VCaP (cell line): ENCODE measurements around the gene MAPK14.
A peak's percentile ranks its signal among the peaks of the same experiment; 100 is the strongest.
"Not testable (repeated sequence)": the region's sequence is repeated elsewhere in the genome, so short reads cannot be mapped to it uniquely, and the experiment has no call there.

Experiments used
- H3K27ac ChIP-seq: fragments of 450-650 bp; 2 replicates; pipeline ENCODE4 v1.5.1; 2017
- TF ChIP-seq, protein P1 (sequence below): fragments of 450-650 bp; conservative IDR thresholded peaks from 2 replicates; pipeline ENCODE4 v1.5.1; 2017; ENCODE audit warnings: mild to moderate bottlenecking, moderate library complexity

MAPK14 gene

GRCh38 chr6:36029464-36029863 lies 1.9 kb downstream of the MAPK14 start:
- H3K27ac ChIP-seq: peak overlapping the region; percentile 94

DNA sequence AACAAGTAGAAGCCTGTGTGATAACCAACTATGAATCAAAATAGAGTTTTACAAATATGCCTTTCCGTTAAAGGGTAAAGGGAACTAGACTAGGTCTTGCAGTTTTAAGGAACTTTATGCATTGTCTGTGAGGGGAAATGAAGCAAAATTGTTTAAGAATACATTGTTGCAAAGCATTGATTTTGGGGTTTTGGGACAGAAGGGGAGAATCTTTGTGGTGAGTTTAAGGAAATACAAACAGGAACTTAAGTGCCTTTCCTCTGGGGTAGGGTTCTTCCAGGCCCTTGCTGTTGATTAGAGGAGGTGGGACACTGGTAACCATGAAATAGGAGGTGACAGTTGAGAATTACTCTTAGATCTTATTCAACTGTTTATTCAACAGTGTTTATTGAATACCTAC lies 4.7 kb downstream of the MAPK14 start:
- TF ChIP-seq, protein P1, sequence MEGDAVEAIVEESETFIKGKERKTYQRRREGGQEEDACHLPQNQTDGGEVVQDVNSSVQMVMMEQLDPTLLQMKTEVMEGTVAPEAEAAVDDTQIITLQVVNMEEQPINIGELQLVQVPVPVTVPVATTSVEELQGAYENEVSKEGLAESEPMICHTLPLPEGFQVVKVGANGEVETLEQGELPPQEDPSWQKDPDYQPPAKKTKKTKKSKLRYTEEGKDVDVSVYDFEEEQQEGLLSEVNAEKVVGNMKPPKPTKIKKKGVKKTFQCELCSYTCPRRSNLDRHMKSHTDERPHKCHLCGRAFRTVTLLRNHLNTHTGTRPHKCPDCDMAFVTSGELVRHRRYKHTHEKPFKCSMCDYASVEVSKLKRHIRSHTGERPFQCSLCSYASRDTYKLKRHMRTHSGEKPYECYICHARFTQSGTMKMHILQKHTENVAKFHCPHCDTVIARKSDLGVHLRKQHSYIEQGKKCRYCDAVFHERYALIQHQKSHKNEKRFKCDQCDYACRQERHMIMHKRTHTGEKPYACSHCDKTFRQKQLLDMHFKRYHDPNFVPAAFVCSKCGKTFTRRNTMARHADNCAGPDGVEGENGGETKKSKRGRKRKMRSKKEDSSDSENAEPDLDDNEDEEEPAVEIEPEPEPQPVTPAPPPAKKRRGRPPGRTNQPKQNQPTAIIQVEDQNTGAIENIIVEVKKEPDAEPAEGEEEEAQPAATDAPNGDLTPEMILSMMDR: no peak
- H3K27ac ChIP-seq: no peak overlapping the region

More at GRCh38 chr6:36029464-36029863, 1.9 kb downstream of the MAPK14 start:
- TF ChIP-seq, protein P1: no peak

- H3K27ac ChIP-seq: not testable (repeated sequence)
These were observed 5.5 kb downstream of the MAPK14 start for GRCh38 chr6:36033144-36033543.

- H3K27ac ChIP-seq: no peak overlapping the region
- TF ChIP-seq, protein P1: no peak
These were observed 6.3 kb downstream of the MAPK14 start for GRCh38 chr6:36033935-36034334.

GRCh38 chr6:36034441-36034840 lies 6.8 kb downstream of the MAPK14 start:
- H3K27ac ChIP-seq: no peak overlapping the region
- TF ChIP-seq, protein P1: no peak

- TF ChIP-seq, protein P1: no peak
- H3K27ac ChIP-seq: no peak overlapping the region
These were observed 7.6 kb downstream of the MAPK14 start for GRCh38 chr6:36035225-36035624.

DNA sequence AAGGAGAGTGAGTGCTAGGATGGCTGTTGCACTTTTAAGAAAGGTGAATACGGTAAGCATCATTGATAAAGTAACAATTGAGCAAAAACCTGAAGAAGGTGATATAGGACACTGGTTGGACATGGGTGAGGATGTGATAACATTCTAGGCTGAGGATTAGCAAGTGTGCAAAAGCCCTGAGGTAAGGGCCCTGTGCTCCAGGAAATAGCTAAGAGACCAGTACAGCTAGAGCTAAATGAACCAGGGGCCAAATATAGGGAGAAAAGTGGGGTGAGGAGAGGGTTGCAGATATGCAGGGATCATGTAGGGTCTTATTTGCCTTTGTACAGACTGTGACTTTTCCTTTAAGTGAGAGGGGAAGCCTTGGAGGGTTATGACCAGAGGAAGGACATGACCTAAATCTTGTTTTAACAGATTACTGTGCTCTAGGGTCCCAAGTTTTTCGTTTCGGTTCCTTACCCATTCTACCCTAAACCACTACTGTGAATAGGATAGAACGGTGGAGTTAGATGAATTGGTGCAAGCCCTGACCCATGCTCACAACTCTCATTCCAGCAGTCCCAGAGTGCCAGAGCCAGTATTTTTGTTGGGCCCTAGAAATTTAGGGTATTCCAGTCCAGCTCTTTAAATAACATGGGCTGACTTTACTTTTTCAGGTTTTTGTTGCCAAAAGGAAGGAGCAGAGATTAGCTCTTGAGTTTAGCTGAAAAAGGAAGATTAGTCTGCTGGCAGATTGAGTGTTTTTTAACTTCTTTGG lies 10.7 kb downstream of the MAPK14 start:
- TF ChIP-seq, protein P1: no peak
- H3K27ac ChIP-seq: no peak overlapping the region

- TF ChIP-seq, protein P1: no peak
- no peak overlapping the region for H3K27ac ChIP-seq
These were observed 11.5 kb downstream of the MAPK14 start for GRCh38 chr6:36039112-36039511.
